OCI-LY3 (cell line): ENCODE data around the gene CCDC3.
"Not testable (repeated sequence)": the region's sequence is repeated elsewhere in the genome, so short reads cannot be mapped to it uniquely, and the experiment has no call there.

Experiments
- H2AFZ ChIP-seq: fragments of 200-600, 300-600 bp; shearing (Covaris generic); 2 replicates; pipeline ENCODE4 v1.6.0; 2014; ENCODE audit warnings: antibody characterized with exemption, low read depth, low read length
- H3K27ac ChIP-seq: fragments of 200-600, 300-600 bp; sonication (generic); 2 replicates; pipeline ENCODE4 v1.5.1; 2014; ENCODE audit warnings: mild to moderate bottlenecking, low read length, moderate library complexity, mixed read lengths
- H3K27me3 ChIP-seq: fragments of 200-600, 300-600 bp; sonication (generic); 2 replicates; pipeline ENCODE4 v1.6.1; 2014; ENCODE audit warnings: low read depth, low read length, mixed read lengths
- H3K36me3 ChIP-seq: fragments of 200-600, 300-600 bp; sonication (generic); replicated peaks from 2 replicates; pipeline ENCODE3; 2014; ENCODE audit warnings: low read depth, low read length, mixed read lengths
- H3K4me1 ChIP-seq: fragments of 300-600, 200-600 bp; sonication (generic); 2 replicates; pipeline ENCODE4 v1.6.1; 2014; ENCODE audit warnings: low read length, mixed read lengths
- H3K4me2 ChIP-seq: fragments of 200-600, 300-600 bp; sonication (generic); 2 replicates; pipeline ENCODE4 v1.6.1; 2014; ENCODE audit warnings: low read length, mixed read lengths
- H3K4me3 ChIP-seq: fragments of 300-600, 200-600 bp; sonication (generic); 2 replicates; pipeline ENCODE4 v1.5.1; 2014; ENCODE audit warnings: antibody characterized with exemption, mild to moderate bottlenecking, low read length, moderate library complexity
- H3K79me2 ChIP-seq: fragments of 300-600, 200-600 bp; shearing (Covaris generic); 2 replicates; pipeline ENCODE4 v1.6.1; 2014; ENCODE audit warnings: mild to moderate bottlenecking, low read length, mixed read lengths
- H3K9ac ChIP-seq: fragments of 300-600, 200-600 bp; shearing (Covaris generic); 2 replicates; pipeline ENCODE4 v1.6.0; 2014; ENCODE audit warnings: mild to moderate bottlenecking, low read length, moderate library complexity
- H3K9me3 ChIP-seq: fragments of 200-600, 300-600 bp; shearing (Covaris generic); 2 replicates; pipeline ENCODE4 v1.6.1; 2014; ENCODE audit warnings: low read length, mixed read lengths; ENCODE audit not compliant: insufficient read depth
- H4K20me1 ChIP-seq: fragments of 200-600, 300-600 bp; sonication (generic); 2 replicates; pipeline ENCODE4 v1.6.1; 2016; ENCODE audit warnings: low read length, mixed read lengths; ENCODE audit not compliant: insufficient read depth
- CTCF ChIP-seq: fragments of 200-600, 300-600 bp; sonication (generic); IDR thresholded peaks from 2 replicates; pipeline ENCODE4 v1.5.1; 2014; ENCODE audit warnings: antibody characterized with exemption, low read length, low read depth
- EZH2phosphoT487 ChIP-seq: fragments of 200-600 bp; shearing (Covaris generic); IDR thresholded peaks from 2 replicates; pipeline ENCODE4 v1.6.1; 2018; ENCODE audit warnings: antibody characterized with exemption, mixed run types, low read depth

Gene CCDC3

GRCh38 chr10:13038391-13038790 lies 36.9 kb upstream of the CCDC3 start:
- Histone ChIP-seq H3K9me3 (no peaks in the 10 kb centered on the region), H3K27ac (no peak overlapping the region), H3K4me1 (no peaks in the 10 kb centered on the region), H3K36me3 (no peaks in the 10 kb centered on the region), H2AFZ (no peak overlapping the region), H3K79me2 (no peaks in the 10 kb centered on the region), H3K4me2 (no peak overlapping the region), H3K27me3 (no peaks in the 10 kb centered on the region), H3K9ac (no peak overlapping the region), H4K20me1 (no peaks in the 10 kb centered on the region), H3K4me3 (no peak overlapping the region)
- TF ChIP-seq CTCF, result no peak
- TF ChIP-seq EZH2phosphoT487, result no peak

GRCh38 chr10:13037832-13038231 lies 36.3 kb upstream of the CCDC3 start:
- no peaks in the 10 kb centered on the region for H3K79me2 ChIP-seq
- no peak overlapping the region for H2AFZ ChIP-seq
- H3K4me1 ChIP-seq, result no peaks in the 10 kb centered on the region
- H3K9ac ChIP-seq, result no peak overlapping the region
- H4K20me1 ChIP-seq, result no peaks in the 10 kb centered on the region
- TF ChIP-seq EZH2phosphoT487 (no peak), CTCF (no peak)
- H3K36me3 ChIP-seq, result no peaks in the 10 kb centered on the region
- no peaks in the 10 kb centered on the region for H3K27me3 ChIP-seq
- no peak overlapping the region for H3K4me2 ChIP-seq
- no peak overlapping the region for H3K27ac ChIP-seq
- H3K4me3 ChIP-seq, result no peak overlapping the region
- H3K9me3 ChIP-seq, result no peaks in the 10 kb centered on the region

- Histone ChIP-seq H3K27ac (no peak overlapping the region), H4K20me1 (no peaks in the 10 kb centered on the region), H3K9me3 (no peaks in the 10 kb centered on the region), H3K27me3 (no peaks in the 10 kb centered on the region), H3K4me3 (no peak overlapping the region), H3K4me2 (no peak overlapping the region), H3K4me1 (no peaks in the 10 kb centered on the region), H2AFZ (no peak overlapping the region), H3K79me2 (no peaks in the 10 kb centered on the region), H3K9ac (no peak overlapping the region), H3K36me3 (no peaks in the 10 kb centered on the region)
- TF ChIP-seq CTCF (no peak), EZH2phosphoT487 (no peak)
Observed at GRCh38 chr10:13036841-13037240, 35.3 kb upstream of the CCDC3 start.

GRCh38 chr10:13035731-13036130 lies 34.2 kb upstream of the CCDC3 start:
- not testable (repeated sequence) for H3K4me2 ChIP-seq, H3K79me2 ChIP-seq, H3K9ac ChIP-seq, H3K4me1 ChIP-seq, H3K36me3 ChIP-seq, H3K9me3 ChIP-seq, H4K20me1 ChIP-seq, H3K27me3 ChIP-seq, H3K4me3 ChIP-seq, H2AFZ ChIP-seq, H3K27ac ChIP-seq

- Histone ChIP-seq H3K27ac (no peak overlapping the region), H3K27me3 (no peaks in the 10 kb centered on the region), H3K9me3 (no peaks in the 10 kb centered on the region), H3K36me3 (no peaks in the 10 kb centered on the region), H3K79me2 (no peaks in the 10 kb centered on the region), H2AFZ (no peak overlapping the region), H3K4me2 (no peak overlapping the region), H3K9ac (no peak overlapping the region), H3K4me1 (no peaks in the 10 kb centered on the region), H4K20me1 (no peaks in the 10 kb centered on the region), H3K4me3 (no peak overlapping the region)
- no peak for TF ChIP-seq EZH2phosphoT487
- TF ChIP-seq CTCF, result no peak
Observed at GRCh38 chr10:13026873-13027272, 25.4 kb upstream of the CCDC3 start.
